Lower leg skin (tissue), 3 donors: Measurements from ENCODE around the gene SMARCA2.

Experiments
- POLR2A ChIP-seq, 2 donors: fragments of 450-650 bp; IDR thresholded peaks; one replicate each; pipeline ENCODE4 v1.6.1; 2016 to 2017; ENCODE audit warnings: antibody characterized with exemption in 2 of 2, mild to moderate bottlenecking in 1 of 2, moderate library complexity in 1 of 2
- TF ChIP-seq, protein P1 (sequence below), 3 donors: fragments of 450-650 bp; IDR thresholded peaks; one replicate each; pipeline ENCODE4 v1.5.1; 2016; ENCODE audit warnings: antibody characterized with exemption in 3 of 3, mild to moderate bottlenecking in 3 of 3, moderate library complexity in 2 of 3

DNA sequence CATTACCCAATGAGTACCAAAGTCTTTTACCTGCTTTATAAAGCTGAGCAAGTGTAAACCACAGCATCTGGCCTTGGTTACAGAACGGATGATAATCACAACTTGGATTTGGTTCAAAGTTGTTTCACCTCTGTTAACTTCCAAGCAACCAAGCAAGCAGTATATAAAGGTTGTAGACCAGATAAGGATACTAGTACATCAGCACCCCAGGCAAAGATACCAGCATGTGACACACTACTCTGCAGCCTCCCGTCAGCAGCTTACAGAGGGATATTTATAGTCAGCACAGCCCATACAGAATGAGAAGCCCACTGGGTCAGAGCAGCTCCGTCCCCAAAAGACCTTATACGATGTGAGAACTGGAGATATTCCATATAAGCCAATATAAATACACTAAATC lies 193.3 kb downstream of the SMARCA2 start:
- TF ChIP-seq, protein P1, sequence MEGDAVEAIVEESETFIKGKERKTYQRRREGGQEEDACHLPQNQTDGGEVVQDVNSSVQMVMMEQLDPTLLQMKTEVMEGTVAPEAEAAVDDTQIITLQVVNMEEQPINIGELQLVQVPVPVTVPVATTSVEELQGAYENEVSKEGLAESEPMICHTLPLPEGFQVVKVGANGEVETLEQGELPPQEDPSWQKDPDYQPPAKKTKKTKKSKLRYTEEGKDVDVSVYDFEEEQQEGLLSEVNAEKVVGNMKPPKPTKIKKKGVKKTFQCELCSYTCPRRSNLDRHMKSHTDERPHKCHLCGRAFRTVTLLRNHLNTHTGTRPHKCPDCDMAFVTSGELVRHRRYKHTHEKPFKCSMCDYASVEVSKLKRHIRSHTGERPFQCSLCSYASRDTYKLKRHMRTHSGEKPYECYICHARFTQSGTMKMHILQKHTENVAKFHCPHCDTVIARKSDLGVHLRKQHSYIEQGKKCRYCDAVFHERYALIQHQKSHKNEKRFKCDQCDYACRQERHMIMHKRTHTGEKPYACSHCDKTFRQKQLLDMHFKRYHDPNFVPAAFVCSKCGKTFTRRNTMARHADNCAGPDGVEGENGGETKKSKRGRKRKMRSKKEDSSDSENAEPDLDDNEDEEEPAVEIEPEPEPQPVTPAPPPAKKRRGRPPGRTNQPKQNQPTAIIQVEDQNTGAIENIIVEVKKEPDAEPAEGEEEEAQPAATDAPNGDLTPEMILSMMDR (IDR thresholded peaks at IDR 0.05), result no peak
- no peak for TF ChIP-seq POLR2A (IDR thresholded peaks at IDR 0.05)
